ENCODE results near the gene CD86. TPM values are rescaled to one million over a fixed set of nuclear protein-coding genes. Genes with fewer than 3 reads are reported as not detected.
A peak's percentile ranks its signal among the peaks of the same experiment; 100 is the strongest.

The CD86 gene
- polyA plus RNA-seq, 3 donors, result 75.7 to 321 (median 273) TPM

DNA sequence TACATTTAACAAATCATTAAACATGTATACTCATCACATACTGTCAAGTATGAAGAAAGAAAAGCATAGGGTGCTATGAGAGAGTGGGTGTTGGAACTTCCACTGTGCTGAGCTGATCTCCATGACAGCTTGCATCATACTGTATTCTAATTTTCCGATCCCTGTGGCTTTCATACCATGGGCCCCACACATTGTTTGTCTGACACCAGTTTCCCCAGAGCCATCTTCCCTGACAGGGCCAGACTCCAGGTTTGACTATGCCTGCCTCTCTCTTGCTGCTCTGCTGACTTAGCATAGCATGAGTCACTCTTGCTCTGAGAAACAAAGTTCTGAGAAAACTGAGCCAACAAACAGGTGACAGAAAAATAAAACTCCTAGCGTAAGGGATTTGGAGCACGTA is 91.3 kb downstream of the CD86 start:
- Histone ChIP-seq H3K9me3 (replicated peaks in 1 of 2; ENCODE audit: control insufficient read depth in 1 of 2, insufficient read depth in 1 of 2, low read length in 2 of 2) (peaks cover 0 to 10% of the 10 kb centered on the region in 2 donors), H3K4me1 (ENCODE audit: control insufficient read depth in 1 of 2, insufficient read depth in 2 of 2, low read length in 2 of 2) (no peaks in the 10 kb centered on the region), H3K36me3 (replicated peaks in 1 of 2; ENCODE audit: control insufficient read depth in 1 of 2, insufficient read depth in 2 of 2, low read length in 2 of 2) (no peaks in the 10 kb centered on the region), H4K20me1 (ENCODE audit: insufficient read depth, low read length) (no peaks in the 10 kb centered on the region), H2AFZ (ENCODE audit: insufficient read depth, low read depth, low read length, poor library complexity, severe bottlenecking) (no peak overlapping the region), H3K27me3 (ENCODE audit: control insufficient read depth in 2 of 2, insufficient read depth in 2 of 2, low read length in 2 of 2) (no peaks in the 10 kb centered on the region), H3K4me2 (replicated peaks; ENCODE audit: extremely low read depth, low read length, poor library complexity, severe bottlenecking) (no peak overlapping the region), H3K4me3 (replicated peaks in 1 of 3; ENCODE audit: low read depth in 2 of 3, low read length in 3 of 3) (no peak overlapping the region), H3K79me2 (ENCODE audit: insufficient read depth, low read length) (no peaks in the 10 kb centered on the region), H3K27ac (ENCODE audit: low read depth in 1 of 2, low read length in 2 of 2) (no peak overlapping the region), H3K9ac (ENCODE audit: insufficient read depth, low read length, poor library complexity, severe bottlenecking) (no peak overlapping the region)
- Mint-ChIP-seq H3K27me3 (ENCODE audit: low read depth in 3 of 3) (peaks cover 0 to 7% (median 0%) of the 10 kb centered on the region in 3 donors), H3K36me3 (no peaks in the 10 kb centered on the region), H3K9me3 (peaks cover 13 to 21% (median 19%) of the 10 kb centered on the region in 7 donors), H3K27ac (no peak overlapping the region), H3K4me3 (no peak overlapping the region), H3K4me1 (no peaks in the 10 kb centered on the region)
- 100% methylated on average over 3 of the region's 3 CpGs for WGBS (ENCODE audit: insufficient coverage)
- intact Hi-C loops (cut with micrococcal nuclease), result no loop called here
- TF ChIP-seq, protein P1, sequence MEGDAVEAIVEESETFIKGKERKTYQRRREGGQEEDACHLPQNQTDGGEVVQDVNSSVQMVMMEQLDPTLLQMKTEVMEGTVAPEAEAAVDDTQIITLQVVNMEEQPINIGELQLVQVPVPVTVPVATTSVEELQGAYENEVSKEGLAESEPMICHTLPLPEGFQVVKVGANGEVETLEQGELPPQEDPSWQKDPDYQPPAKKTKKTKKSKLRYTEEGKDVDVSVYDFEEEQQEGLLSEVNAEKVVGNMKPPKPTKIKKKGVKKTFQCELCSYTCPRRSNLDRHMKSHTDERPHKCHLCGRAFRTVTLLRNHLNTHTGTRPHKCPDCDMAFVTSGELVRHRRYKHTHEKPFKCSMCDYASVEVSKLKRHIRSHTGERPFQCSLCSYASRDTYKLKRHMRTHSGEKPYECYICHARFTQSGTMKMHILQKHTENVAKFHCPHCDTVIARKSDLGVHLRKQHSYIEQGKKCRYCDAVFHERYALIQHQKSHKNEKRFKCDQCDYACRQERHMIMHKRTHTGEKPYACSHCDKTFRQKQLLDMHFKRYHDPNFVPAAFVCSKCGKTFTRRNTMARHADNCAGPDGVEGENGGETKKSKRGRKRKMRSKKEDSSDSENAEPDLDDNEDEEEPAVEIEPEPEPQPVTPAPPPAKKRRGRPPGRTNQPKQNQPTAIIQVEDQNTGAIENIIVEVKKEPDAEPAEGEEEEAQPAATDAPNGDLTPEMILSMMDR (IDR thresholded peaks at IDR 0.05), result no peak
- no peak for DNase-seq

GRCh38 chr3:122148941-122149627 is 93.9 kb downstream of the CD86 start:
- Mint-ChIP-seq H3K27me3 (ENCODE audit: low read depth in 3 of 3) (peaks cover 0 to 1% (median 0%) of the 10 kb centered on the region in 3 donors), H3K27ac (peak overlapping the region in 1 of 7 donors; percentile 19), H3K9me3 (peaks cover 7 to 18% (median 14%) of the 10 kb centered on the region in 7 donors), H3K36me3 (no peaks in the 10 kb centered on the region), H3K4me1 (no peaks in the 10 kb centered on the region), H3K4me3 (no peak overlapping the region)
- no peaks in the 10 kb centered on the region for H3K36me3 ChIP-seq (replicated peaks in 1 of 2; ENCODE audit: control insufficient read depth in 1 of 2, insufficient read depth in 2 of 2, low read length in 2 of 2)
- H3K27ac ChIP-seq (ENCODE audit: low read depth in 1 of 2, low read length in 2 of 2), result no peak overlapping the region
- WGBS (ENCODE audit: insufficient coverage), result no CpG with 5 or more reads among the region's 2 CpGs
- H3K27me3 ChIP-seq (ENCODE audit: control insufficient read depth in 2 of 2, insufficient read depth in 2 of 2, low read length in 2 of 2), result no peaks in the 10 kb centered on the region
- DNase-seq, result no peak
- no peaks in the 10 kb centered on the region for H3K79me2 ChIP-seq (ENCODE audit: insufficient read depth, low read length)
- TF ChIP-seq, protein P1 (IDR thresholded peaks at IDR 0.05), result no peak
- H3K9me3 ChIP-seq (replicated peaks in 1 of 2; ENCODE audit: control insufficient read depth in 1 of 2, insufficient read depth in 1 of 2, low read length in 2 of 2), result peaks cover 10 to 20% of the 10 kb centered on the region in 2 donors
- no peaks in the 10 kb centered on the region for H4K20me1 ChIP-seq (ENCODE audit: insufficient read depth, low read length)
- H2AFZ ChIP-seq (ENCODE audit: insufficient read depth, low read depth, low read length, poor library complexity, severe bottlenecking), result no peak overlapping the region
- H3K4me2 ChIP-seq (replicated peaks; ENCODE audit: extremely low read depth, low read length, poor library complexity, severe bottlenecking), result no peak overlapping the region
- H3K9ac ChIP-seq (ENCODE audit: insufficient read depth, low read length, poor library complexity, severe bottlenecking), result no peak overlapping the region
- intact Hi-C loops (cut with micrococcal nuclease), result no loop called here
- no peaks in the 10 kb centered on the region for H3K4me1 ChIP-seq (ENCODE audit: control insufficient read depth in 1 of 2, insufficient read depth in 2 of 2, low read length in 2 of 2)
- no peak overlapping the region for H3K4me3 ChIP-seq (replicated peaks in 1 of 3; ENCODE audit: low read depth in 2 of 3, low read length in 3 of 3)

Data from CD14-positive monocyte (primary cell).